ENCODE measurements around the gene GID8.

GID8 gene

GRCh38 chr20:62889871-62890270 lies 48.1 kb upstream of the GID8 start:
- Histone ChIP-seq H3K9ac (no peak overlapping the region), H3K4me2 (no peak overlapping the region), H3K4me3 (IDR thresholded peaks at IDR 0.05; ENCODE audit: insufficient read depth, low read depth, low read length) (no peak overlapping the region), H2AFZ (ENCODE audit: low read depth) (no peak overlapping the region), H3K4me1 (ENCODE audit: low read depth, poor library complexity, severe bottlenecking) (peaks cover 97% of the 10 kb centered on the region), H3K79me2 (ENCODE audit: insufficient read depth, low read depth) (no peaks in the 10 kb centered on the region), H3K36me3 (ENCODE audit: insufficient read depth) (no peaks in the 10 kb centered on the region), H3K27ac (no peak overlapping the region), H4K20me1 (ENCODE audit: insufficient read depth) (no peaks in the 10 kb centered on the region), H3K27me3 (ENCODE audit: insufficient read depth, low read depth) (no peaks in the 10 kb centered on the region)
- TF ChIP-seq CTCF (conservative IDR thresholded peaks at IDR 0.05; ENCODE audit: low read depth, low read length), result no peak

- Histone ChIP-seq H3K36me3 (ENCODE audit: insufficient read depth) (no peaks in the 10 kb centered on the region), H2AFZ (ENCODE audit: low read depth) (no peak overlapping the region), H3K4me1 (ENCODE audit: low read depth, poor library complexity, severe bottlenecking) (peaks cover 97% of the 10 kb centered on the region), H3K27ac (no peak overlapping the region), H3K79me2 (ENCODE audit: insufficient read depth, low read depth) (no peaks in the 10 kb centered on the region), H3K4me2 (no peak overlapping the region), H3K9ac (no peak overlapping the region), H3K4me3 (IDR thresholded peaks at IDR 0.05; ENCODE audit: insufficient read depth, low read depth, low read length) (no peak overlapping the region), H3K27me3 (ENCODE audit: insufficient read depth, low read depth) (no peaks in the 10 kb centered on the region), H4K20me1 (ENCODE audit: insufficient read depth) (no peaks in the 10 kb centered on the region)
- TF ChIP-seq CTCF (conservative IDR thresholded peaks at IDR 0.05; ENCODE audit: low read depth, low read length), result no peak
Observed at GRCh38 chr20:62890444-62890843, 47.5 kb upstream of the GID8 start.

GRCh38 chr20:62891111-62891510 lies 46.8 kb upstream of the GID8 start:
- Histone ChIP-seq H3K27ac (no peak overlapping the region), H3K9ac (no peak overlapping the region), H3K79me2 (ENCODE audit: insufficient read depth, low read depth) (no peaks in the 10 kb centered on the region), H3K4me1 (ENCODE audit: low read depth, poor library complexity, severe bottlenecking) (peaks cover 97% of the 10 kb centered on the region), H3K36me3 (ENCODE audit: insufficient read depth) (no peaks in the 10 kb centered on the region), H2AFZ (ENCODE audit: low read depth) (no peak overlapping the region), H3K4me3 (IDR thresholded peaks at IDR 0.05; ENCODE audit: insufficient read depth, low read depth, low read length) (no peak overlapping the region), H3K27me3 (ENCODE audit: insufficient read depth, low read depth) (no peaks in the 10 kb centered on the region), H4K20me1 (ENCODE audit: insufficient read depth) (no peaks in the 10 kb centered on the region), H3K4me2 (peak overlapping the region; percentile 79; the same call in 1 of the 2 replicates)
- no peak for TF ChIP-seq CTCF (conservative IDR thresholded peaks at IDR 0.05; ENCODE audit: low read depth, low read length)

GRCh38 chr20:62892348-62893304 lies 45.3 kb upstream of the GID8 start:
- Histone ChIP-seq H3K79me2 (ENCODE audit: insufficient read depth, low read depth) (no peaks in the 10 kb centered on the region), H3K27me3 (ENCODE audit: insufficient read depth, low read depth) (no peaks in the 10 kb centered on the region), H3K4me2 (peak overlapping the region; percentile 79), H3K4me3 (IDR thresholded peaks at IDR 0.05; ENCODE audit: insufficient read depth, low read depth, low read length) (no peak overlapping the region), H3K36me3 (ENCODE audit: insufficient read depth) (no peaks in the 10 kb centered on the region), H3K4me1 (ENCODE audit: low read depth, poor library complexity, severe bottlenecking) (peaks cover 95% of the 10 kb centered on the region), H4K20me1 (ENCODE audit: insufficient read depth) (no peaks in the 10 kb centered on the region), H3K9ac (peak overlapping the region; percentile 26; the same call in 1 of the 2 replicates), H2AFZ (ENCODE audit: low read depth) (no peak overlapping the region), H3K27ac (peak overlapping the region; percentile 70)
- TF ChIP-seq CTCF (conservative IDR thresholded peaks at IDR 0.05; ENCODE audit: low read depth, low read length), result no peak
